ENCODE measurements around the gene GID8.

GID8 gene

DNA sequence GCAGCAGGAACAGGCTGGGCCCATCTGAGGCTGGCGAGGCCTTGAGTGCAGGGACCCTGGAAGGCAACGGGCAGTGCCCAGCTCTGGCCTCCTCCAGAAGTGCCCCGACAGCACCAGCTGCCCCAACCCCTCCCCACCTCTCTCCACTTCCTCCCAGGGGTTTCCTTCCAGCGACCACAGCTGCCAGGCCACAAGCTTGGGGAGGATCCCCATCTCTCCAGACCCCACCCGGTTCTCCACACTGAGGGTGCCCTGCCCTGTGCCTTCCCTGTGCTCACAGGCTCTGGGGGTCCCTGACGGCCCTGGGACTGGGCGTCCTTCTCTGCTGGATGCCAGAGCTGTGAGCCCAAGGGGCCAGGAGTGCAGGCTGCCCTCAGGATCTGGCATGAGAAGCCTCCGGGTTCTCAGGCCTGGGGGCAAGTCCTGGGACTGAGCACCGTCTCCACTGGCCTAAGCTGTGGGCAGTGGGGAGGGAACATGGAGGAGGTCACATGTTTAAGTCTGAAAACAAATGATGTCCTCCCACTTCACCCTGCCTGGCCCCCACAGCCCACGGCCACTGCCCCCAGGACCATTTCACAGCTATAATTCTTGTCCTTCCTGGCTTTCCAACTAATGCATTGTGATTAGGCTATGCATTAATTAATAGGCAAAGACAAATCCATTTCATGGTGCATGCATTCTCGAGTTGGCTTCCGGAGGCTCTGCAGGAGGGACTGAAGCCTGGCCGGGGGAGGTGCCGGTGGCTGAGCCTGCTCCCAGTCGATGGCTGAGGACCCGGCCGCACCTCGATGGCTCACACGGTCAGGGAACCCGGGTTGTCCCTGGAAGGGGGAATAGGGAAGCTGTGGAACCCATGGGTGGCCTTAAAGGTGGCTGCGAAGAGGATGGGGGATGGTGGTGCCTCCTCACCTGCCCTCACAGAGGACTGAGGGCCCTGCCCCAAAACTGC lies 44.5 kb downstream of the GID8 start:
- no peak for DNase-seq (ENCODE audit: low read depth)
- TF ChIP-seq CTCF (IDR thresholded peaks at IDR 0.05; ENCODE audit: insufficient read depth, low read depth, low read length, missing control alignments) = no peak
- H3K4me3 ChIP-seq (ENCODE audit: low read length) = no peak overlapping the region

- DNase-seq (ENCODE audit: low read depth) = no peak
- H3K4me3 ChIP-seq (ENCODE audit: low read length) = no peak overlapping the region
- no peak for TF ChIP-seq CTCF (IDR thresholded peaks at IDR 0.05; ENCODE audit: insufficient read depth, low read depth, low read length, missing control alignments)
Observed at GRCh38 chr20:62983210-62983609, 45.3 kb downstream of the GID8 start.

- TF ChIP-seq CTCF (IDR thresholded peaks at IDR 0.05; ENCODE audit: insufficient read depth, low read depth, low read length, missing control alignments) = no peak
Observed at GRCh38 chr20:62984666-62985443, 46.9 kb downstream of the GID8 start.

DNA sequence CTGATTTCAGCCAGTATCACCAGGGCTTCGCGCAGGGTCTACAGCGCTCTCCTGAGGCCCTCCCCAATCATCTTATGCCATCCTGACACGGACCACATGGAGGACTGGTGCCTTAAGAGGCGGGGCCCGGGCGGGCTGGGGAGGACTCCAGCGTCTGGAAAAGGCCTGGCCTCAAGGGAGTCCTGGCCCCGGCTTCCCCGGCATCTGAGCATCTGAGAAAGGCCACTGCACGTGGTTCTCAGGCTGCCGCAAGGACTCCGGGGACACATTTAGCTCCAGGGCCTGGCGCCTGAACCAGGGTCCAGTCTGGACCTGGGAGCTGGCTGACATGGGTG lies 47.5 kb downstream of the GID8 start:
- TF ChIP-seq CTCF (IDR thresholded peaks at IDR 0.05; ENCODE audit: insufficient read depth, low read depth, low read length, missing control alignments) = no peak
- H3K4me3 ChIP-seq (ENCODE audit: low read length) = no peak overlapping the region
- DNase-seq (ENCODE audit: low read depth) = no peak

More at GRCh38 chr20:62984666-62985443, 46.9 kb downstream of the GID8 start:
- no peak overlapping the region for H3K4me3 ChIP-seq (ENCODE audit: low read length)
- DNase-seq (ENCODE audit: low read depth) = no peak

DNA sequence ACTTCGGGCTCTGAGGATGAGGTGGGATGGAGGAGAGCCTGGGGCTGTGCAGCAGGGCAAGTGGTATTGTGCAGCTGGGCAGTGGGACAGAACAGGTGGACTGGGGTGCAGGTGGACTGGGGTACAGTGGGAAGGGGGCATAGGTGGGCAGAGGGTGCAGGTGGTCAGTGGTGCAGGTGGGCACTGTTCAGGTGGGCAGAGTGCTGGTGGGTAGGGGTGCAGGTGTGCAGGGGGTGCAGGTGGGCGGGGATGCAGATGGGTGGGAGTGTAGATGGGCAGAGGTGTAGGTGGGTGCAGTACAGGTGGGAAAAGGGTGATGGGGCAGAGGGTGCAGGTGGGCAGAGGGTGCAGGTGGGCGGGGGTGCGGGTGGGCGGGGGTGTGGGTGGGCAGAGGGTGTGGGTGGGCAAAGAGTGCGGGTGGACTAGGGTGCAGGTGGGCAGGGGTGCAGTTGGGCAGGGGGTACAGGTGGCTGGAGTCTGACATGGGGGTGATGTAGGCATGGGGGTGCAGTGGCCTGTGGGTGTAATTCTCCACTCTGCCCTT lies 48.4 kb downstream of the GID8 start:
- no peak for TF ChIP-seq CTCF (IDR thresholded peaks at IDR 0.05; ENCODE audit: insufficient read depth, low read depth, low read length, missing control alignments)
- DNase-seq (ENCODE audit: low read depth) = no peak
- H3K4me3 ChIP-seq (ENCODE audit: low read length) = no peak overlapping the region

DNA sequence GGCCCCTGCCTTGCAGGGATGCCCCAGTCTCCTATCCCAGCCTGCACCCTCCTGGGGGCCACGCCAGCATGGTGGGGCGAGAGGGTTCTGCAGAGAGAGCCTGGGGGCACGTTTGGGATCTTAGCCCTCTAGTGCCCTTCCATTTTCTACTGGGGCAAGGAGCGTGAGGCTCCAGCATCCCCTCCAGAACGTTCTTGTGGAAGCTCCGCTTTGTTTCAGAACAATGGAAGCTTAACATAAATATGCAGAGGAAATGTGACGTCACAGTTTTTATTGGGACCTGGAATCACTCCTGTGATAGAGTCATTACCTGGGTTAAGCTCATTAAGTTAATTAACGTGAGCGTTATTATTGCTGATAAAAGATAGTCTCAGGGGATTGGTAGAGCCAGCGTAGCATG lies 49.2 kb downstream of the GID8 start:
- no peak overlapping the region for H3K4me3 ChIP-seq (ENCODE audit: low read length)
- no peak for TF ChIP-seq CTCF (IDR thresholded peaks at IDR 0.05; ENCODE audit: insufficient read depth, low read depth, low read length, missing control alignments)
- DNase-seq (ENCODE audit: low read depth) = no peak

Measured in epithelial cell of esophagus (primary cell).